SU-DHL-6 (cell line): Measurements from ENCODE around the gene ZNF577.

ENCODE experiments used
- EZH2phosphoT487 ChIP-seq: fragments of 200-600 bp; sonication (generic), shearing (Covaris generic); conservative IDR thresholded peaks from 2 replicates; pipeline ENCODE4 v1.6.1; 2018; ENCODE audit warnings: mild to moderate bottlenecking, antibody characterized with exemption, low read length, moderate library complexity, mixed read lengths
- TF ChIP-seq, protein P1 (sequence below): fragments of 200-600 bp; sonication (generic); IDR thresholded peaks from one replicate; pipeline ENCODE4 v1.5.1; 2017; ENCODE audit warnings: antibody characterized with exemption, mild to moderate bottlenecking, low read length, moderate library complexity; ENCODE audit not compliant: insufficient read depth, poor library complexity, severe bottlenecking

DNA sequence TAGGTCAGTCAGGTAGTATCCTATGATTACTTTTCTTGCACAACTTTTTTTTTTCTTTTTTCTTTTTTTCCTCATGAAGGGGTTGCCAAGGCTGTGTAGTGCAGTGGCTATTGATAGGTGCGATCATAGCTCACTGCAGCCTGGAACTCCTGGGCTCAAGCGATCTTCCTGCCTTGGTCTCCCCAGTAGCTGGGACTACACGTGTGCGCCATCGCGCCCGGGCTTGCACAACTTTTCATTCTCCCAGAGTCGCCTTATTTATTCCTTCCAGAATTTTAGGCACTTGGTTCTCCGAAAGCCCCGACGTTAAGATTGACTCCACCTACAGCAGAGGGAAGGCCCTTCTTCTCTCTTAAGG lies 38.7 kb upstream of the ZNF577 start:
- TF ChIP-seq, protein P1, sequence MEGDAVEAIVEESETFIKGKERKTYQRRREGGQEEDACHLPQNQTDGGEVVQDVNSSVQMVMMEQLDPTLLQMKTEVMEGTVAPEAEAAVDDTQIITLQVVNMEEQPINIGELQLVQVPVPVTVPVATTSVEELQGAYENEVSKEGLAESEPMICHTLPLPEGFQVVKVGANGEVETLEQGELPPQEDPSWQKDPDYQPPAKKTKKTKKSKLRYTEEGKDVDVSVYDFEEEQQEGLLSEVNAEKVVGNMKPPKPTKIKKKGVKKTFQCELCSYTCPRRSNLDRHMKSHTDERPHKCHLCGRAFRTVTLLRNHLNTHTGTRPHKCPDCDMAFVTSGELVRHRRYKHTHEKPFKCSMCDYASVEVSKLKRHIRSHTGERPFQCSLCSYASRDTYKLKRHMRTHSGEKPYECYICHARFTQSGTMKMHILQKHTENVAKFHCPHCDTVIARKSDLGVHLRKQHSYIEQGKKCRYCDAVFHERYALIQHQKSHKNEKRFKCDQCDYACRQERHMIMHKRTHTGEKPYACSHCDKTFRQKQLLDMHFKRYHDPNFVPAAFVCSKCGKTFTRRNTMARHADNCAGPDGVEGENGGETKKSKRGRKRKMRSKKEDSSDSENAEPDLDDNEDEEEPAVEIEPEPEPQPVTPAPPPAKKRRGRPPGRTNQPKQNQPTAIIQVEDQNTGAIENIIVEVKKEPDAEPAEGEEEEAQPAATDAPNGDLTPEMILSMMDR = no peak
- no peak for TF ChIP-seq EZH2phosphoT487
